Colonic mucosa (tissue), 4 donors: ENCODE data around the gene DHX9. TPM values are rescaled to one million over a fixed set of nuclear protein-coding genes. Genes with fewer than 3 reads are reported as not detected.

Experiments
- DNase-seq: peaks from one replicate; pipeline ENCODE4 v3.0.0-alpha.2; 2020
- H3K27ac ChIP-seq: fragments of 200-600 bp; one replicate; pipeline ENCODE4 v1.8.0; 2021
- H3K27me3 ChIP-seq: fragments of 200-600 bp; one replicate; pipeline ENCODE4 v1.8.0; 2021
- H3K36me3 ChIP-seq: fragments of 200-600 bp; one replicate; pipeline ENCODE4 v1.8.0; 2021
- H3K4me1 ChIP-seq: fragments of 200-600 bp; one replicate; pipeline ENCODE4 v1.8.0; 2021; ENCODE audit warnings: mild to moderate bottlenecking
- H3K4me3 ChIP-seq: fragments of 200-600 bp; one replicate; pipeline ENCODE4 v1.8.0; 2021
- H3K9ac ChIP-seq, 2 donors: one replicate each; pipeline ENCODE4 v1.7.0; 2013; ENCODE audit warnings: control low read depth in 2 of 2, low read depth in 2 of 2, low read length in 2 of 2
- H3K9me3 ChIP-seq: fragments of 200-600 bp; one replicate; pipeline ENCODE4 v1.8.0; 2021
- CTCF ChIP-seq: fragments of 200-600 bp; IDR thresholded peaks from one replicate; pipeline ENCODE4 v1.8.0; 2022; ENCODE audit warnings: antibody characterized with exemption, mild to moderate bottlenecking
- intact Hi-C: fragments of 100-400 bp; cut with DNase I; formaldehyde crosslinking; loops from one replicate; pipeline ENCODE4 v1.14.1; 2022
- total RNA-seq, 2 donors: library from RNA; stranded (reverse); fragmentation: NEBNext Ultra II Directional in 1 of 2; extraction: Animal tissue kit (Norgen Biotek cat#: 25700) in 1 of 2; gene quantifications; one replicate each; pipeline ENCODE4 v1.2.1, GENCODE V29; 2021
- donor health status: healthy.
- donor health status: DM: no; HTN: no; CAD: no.
- donor health status: DM: no; HTN: no; CAD: no.

Gene DHX9
- total RNA-seq, 2 donors from 2014 or later = 99.2 to 164 TPM

GRCh38 chr1:182851825-182852224 lies 12.7 kb downstream of the DHX9 start:
- no peak for DNase-seq
- Histone ChIP-seq H3K9me3 (no peaks in the 10 kb centered on the region), H3K36me3 (peaks cover 23% of the 10 kb centered on the region), H3K4me1 (no peaks in the 10 kb centered on the region), H3K27me3 (no peaks in the 10 kb centered on the region), H3K9ac (no peak overlapping the region), H3K4me3 (no peak overlapping the region), H3K27ac (no peak overlapping the region)
- intact Hi-C loops = no loop called here
- no peak for TF ChIP-seq CTCF

GRCh38 chr1:182855911-182856310 lies 16.8 kb downstream of the DHX9 start:
- Histone ChIP-seq H3K4me1 (no peaks in the 10 kb centered on the region), H3K27me3 (no peaks in the 10 kb centered on the region), H3K9ac (no peak overlapping the region), H3K9me3 (no peaks in the 10 kb centered on the region), H3K27ac (no peak overlapping the region), H3K36me3 (peaks cover 20% of the 10 kb centered on the region), H3K4me3 (no peak overlapping the region)
- no peak for DNase-seq
- TF ChIP-seq CTCF = no peak
- intact Hi-C loops = no loop called here

DNA sequence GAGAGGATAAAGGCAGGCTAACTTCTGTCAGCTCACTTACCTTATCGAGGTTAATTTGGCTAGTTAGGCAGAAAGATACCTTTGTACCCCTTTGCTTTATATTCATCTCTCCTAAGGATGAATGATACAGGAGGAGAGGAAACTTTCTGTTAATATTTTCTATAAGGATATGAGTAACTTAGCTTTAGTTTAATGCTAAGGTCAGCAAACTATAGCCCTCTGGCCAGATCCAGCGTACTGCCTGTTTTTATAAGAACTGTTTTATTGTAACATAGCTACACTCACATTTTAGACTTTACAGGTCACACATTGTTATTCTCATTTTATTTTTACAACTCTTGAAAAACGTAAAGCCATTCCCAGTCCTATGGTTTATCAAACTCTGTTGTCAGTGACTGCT lies 18.1 kb downstream of the DHX9 start:
- Histone ChIP-seq H3K4me3 (no peak overlapping the region), H3K9ac (no peak overlapping the region), H3K4me1 (no peaks in the 10 kb centered on the region), H3K27ac (no peak overlapping the region), H3K36me3 (peaks cover 27% of the 10 kb centered on the region), H3K27me3 (no peaks in the 10 kb centered on the region), H3K9me3 (no peaks in the 10 kb centered on the region)
- no peak for DNase-seq
- intact Hi-C loops = no loop called here
- TF ChIP-seq CTCF = no peak

DNA sequence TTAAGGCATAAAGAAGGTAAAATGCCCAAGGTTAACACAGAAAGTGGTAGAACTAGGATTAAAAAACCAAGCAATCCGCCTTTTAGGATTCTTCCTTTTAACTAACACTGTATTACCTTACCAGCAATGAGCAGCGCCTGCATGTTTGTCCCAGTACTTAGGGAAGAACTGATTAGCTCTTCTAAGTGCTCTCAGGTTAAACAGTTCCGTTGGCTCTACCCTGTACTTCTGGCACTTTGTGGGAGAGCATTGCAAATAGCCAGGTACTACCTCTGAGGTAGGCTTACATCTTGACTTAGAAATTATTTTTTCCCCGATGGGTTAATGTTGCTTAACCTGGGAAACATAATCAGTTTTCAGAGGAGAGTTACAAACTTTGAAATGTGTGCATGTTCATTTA lies 21.5 kb downstream of the DHX9 start:
- Histone ChIP-seq H3K9ac (no peak overlapping the region), H3K27ac (no peak overlapping the region), H3K4me3 (no peak overlapping the region), H3K4me1 (no peaks in the 10 kb centered on the region), H3K9me3 (no peaks in the 10 kb centered on the region), H3K27me3 (no peaks in the 10 kb centered on the region), H3K36me3 (peaks cover 26% of the 10 kb centered on the region)
- DNase-seq = no peak
- intact Hi-C loops = no loop called here
- no peak for TF ChIP-seq CTCF

DNA sequence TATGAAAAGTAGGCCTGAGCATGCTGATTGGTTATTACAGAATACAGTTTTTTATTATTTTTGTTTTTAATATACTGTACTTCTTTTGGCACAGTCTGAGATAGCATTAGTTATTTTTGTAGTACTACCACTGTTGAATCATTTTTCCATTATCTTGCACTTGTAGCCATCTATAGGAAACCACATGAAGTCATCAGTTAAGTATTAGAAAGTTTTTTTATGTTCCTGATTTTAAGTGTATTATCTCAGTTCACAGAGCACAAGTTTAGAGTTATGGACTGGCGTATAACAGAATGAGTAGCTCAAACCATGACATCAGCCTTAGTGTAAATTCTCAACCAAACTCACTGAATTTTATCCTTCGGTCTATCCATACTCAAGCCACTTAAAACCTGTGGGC lies 22.8 kb downstream of the DHX9 start:
- peaks cover 34% of the 10 kb centered on the region for H3K36me3 ChIP-seq
- DNase-seq = no peak
- intact Hi-C loops = no loop called here

More for the DNA sequence above, 22.8 kb downstream of the DHX9 start:
- Histone ChIP-seq H3K9ac (no peak overlapping the region), H3K27ac (no peak overlapping the region), H3K4me1 (no peaks in the 10 kb centered on the region), H3K9me3 (no peaks in the 10 kb centered on the region), H3K4me3 (no peak overlapping the region), H3K27me3 (no peaks in the 10 kb centered on the region)
- no peak for TF ChIP-seq CTCF
